Measurements from ENCODE around the gene PIK3R1.

- TF ChIP-seq CTCF (IDR thresholded peaks at IDR 0.05): no peak
- TF ChIP-seq POLR2A (IDR thresholded peaks at IDR 0.05): no peak
These were observed 52.7 kb downstream of the PIK3R1 start for GRCh38 chr5:68268101-68268851.
